ENCODE results near the gene TMEM14C.

GRCh38 chr6:10682355-10682988 is 40.4 kb upstream of the TMEM14C start:
- TF ChIP-seq CTCF (IDR thresholded peaks at IDR 0.05) (no peak), POLR2A (IDR thresholded peaks at IDR 0.05) (no peak)

All from adrenal gland (tissue), 5 donors.